Fibroblast of lung (primary cell): ENCODE results near the gene MRAS.

Experiments
- EZH2 ChIP-seq: IDR thresholded peaks from 2 replicates; pipeline ENCODE4 v1.5.1; 2012; ENCODE audit warnings: low read length, control low read depth, mild to moderate bottlenecking; ENCODE audit errors: missing control alignments
- TF ChIP-seq, protein P1 (sequence below), 2 donors: IDR thresholded peaks in 1 of 2; conservative IDR thresholded peaks in 1 of 2; 1 replicate in 1 of 2; 2 replicates in 1 of 2; pipeline ENCODE4 v1.5.1; 2011 to 2012; ENCODE audit warnings: low read length in 2 of 2, control low read depth in 1 of 2, inconsistent platforms in 1 of 2, low read depth in 1 of 2, mild to moderate bottlenecking in 1 of 2

DNA sequence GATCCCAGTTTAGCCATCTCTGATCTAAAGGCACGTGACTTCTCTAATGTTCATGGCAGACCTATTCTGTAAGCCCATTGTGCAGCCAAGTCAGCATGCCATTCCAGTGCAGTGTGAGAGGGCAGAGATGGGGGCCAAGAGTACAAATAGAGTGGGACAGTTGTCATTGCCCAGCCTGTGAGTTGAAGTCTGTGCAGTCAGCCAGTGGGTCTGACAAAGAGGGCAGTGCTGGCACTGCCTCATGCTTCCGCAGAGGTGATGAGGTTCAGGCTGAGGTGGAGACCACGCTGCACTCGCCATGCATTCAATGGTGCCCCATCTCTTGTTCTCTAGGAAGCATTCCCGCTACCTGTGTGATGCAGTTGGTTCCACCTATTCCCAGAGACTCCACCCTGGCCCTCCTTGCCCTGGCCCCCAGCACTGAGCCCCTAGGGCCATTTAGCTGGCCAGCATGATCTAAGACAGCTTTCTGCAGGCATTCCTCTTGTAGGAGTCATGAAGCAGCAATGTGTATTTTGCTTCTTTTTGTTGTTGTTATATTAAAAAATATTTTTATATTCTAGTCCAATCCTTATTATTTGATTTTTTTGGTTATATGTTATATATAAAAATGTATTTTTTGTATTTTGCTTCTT is 3.7 kb downstream of the MRAS start:
- TF ChIP-seq, protein P1, sequence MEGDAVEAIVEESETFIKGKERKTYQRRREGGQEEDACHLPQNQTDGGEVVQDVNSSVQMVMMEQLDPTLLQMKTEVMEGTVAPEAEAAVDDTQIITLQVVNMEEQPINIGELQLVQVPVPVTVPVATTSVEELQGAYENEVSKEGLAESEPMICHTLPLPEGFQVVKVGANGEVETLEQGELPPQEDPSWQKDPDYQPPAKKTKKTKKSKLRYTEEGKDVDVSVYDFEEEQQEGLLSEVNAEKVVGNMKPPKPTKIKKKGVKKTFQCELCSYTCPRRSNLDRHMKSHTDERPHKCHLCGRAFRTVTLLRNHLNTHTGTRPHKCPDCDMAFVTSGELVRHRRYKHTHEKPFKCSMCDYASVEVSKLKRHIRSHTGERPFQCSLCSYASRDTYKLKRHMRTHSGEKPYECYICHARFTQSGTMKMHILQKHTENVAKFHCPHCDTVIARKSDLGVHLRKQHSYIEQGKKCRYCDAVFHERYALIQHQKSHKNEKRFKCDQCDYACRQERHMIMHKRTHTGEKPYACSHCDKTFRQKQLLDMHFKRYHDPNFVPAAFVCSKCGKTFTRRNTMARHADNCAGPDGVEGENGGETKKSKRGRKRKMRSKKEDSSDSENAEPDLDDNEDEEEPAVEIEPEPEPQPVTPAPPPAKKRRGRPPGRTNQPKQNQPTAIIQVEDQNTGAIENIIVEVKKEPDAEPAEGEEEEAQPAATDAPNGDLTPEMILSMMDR (conservative IDR thresholded peaks at IDR 0.05 in 1 of 2, IDR thresholded peaks at IDR 0.05 in 1 of 2; ENCODE audit: low read depth in 1 of 2, low read length in 2 of 2): no peak
- no peak for TF ChIP-seq EZH2
